SK-N-MC (cell line): ENCODE measurements around the gene TRMT112.

Source experiments
- EZH2 ChIP-seq: fragments of 200-600 bp; sonication (generic); IDR thresholded peaks from one replicate; pipeline ENCODE4 v1.6.1; 2017; ENCODE audit warnings: antibody characterized with exemption
- POLR2AphosphoS5 ChIP-seq: IDR thresholded peaks from 2 replicates; pipeline ENCODE4 v1.6.1; 2012; ENCODE audit warnings: mild to moderate bottlenecking, low read depth, low read length, borderline replicate concordance

- peak; percentile 72 for TF ChIP-seq POLR2AphosphoS5
- no peak for TF ChIP-seq EZH2
These were observed 804 bp upstream of the TRMT112 start, which contains the start of gene PRDX5 for GRCh38 chr11:64317961-64318765.
